ENCODE data around the gene HNRNPF.

The HNRNPF gene

DNA sequence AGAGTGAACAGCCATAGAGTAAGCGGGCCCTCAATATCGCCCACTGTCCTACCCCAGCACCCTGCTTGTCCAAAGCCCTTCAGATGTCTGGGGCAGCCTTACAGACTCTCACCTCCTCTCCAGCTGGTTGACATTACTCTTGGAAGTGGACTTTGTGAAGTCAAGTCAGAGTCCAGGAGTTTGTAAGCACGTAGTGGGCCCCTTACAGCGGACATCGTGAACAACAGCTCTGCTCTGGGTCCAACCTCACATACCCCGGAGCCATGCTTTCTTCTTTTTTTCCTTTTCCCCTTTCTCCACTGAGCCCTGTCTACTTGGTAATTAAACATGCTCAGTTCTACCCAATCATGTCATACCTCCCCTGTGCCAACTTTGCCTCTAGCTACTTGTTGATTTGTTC, 17.5 kb downstream of the HNRNPF start:
- DNase-seq = no peak
- Histone ChIP-seq H3K27me3 (replicated peaks) (no peaks in the 10 kb centered on the region), H3K4me3 (ENCODE audit: low read depth, low read length) (no peak overlapping the region), H3K27ac (no peak overlapping the region), H3K36me3 (replicated peaks) (peaks cover 68% of the 10 kb centered on the region)
- in situ Hi-C loops (cut with HindIII; ENCODE audit: low pct_ligation_motif_present, low sequenced_read_pairs) = no loop called here
- TF ChIP-seq CTCF (IDR thresholded peaks at IDR 0.05; ENCODE audit: low read depth, low read length, missing control alignments) = no peak

DNA sequence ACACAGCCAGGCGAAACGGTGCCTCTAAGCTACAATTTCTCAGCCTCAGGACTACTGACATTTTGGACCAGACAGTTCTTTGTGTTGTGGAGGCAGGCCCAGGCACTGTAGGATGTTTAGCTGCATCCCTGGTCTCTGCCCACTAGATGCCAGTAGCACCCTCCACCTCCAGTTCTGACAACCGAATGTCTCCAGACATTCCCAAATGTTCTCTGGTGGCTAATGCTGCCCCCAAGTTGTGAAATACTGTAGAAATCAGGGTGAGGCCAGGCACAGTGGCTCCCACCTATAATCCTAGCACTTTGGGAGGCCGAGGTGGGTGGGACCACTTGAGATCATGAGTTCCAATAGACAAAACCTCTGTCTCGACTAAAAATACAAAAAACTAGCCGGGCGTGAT, 18.2 kb downstream of the HNRNPF start:
- peak; percentile 76 for TF ChIP-seq CTCF (IDR thresholded peaks at IDR 0.05; ENCODE audit: low read depth, low read length, missing control alignments)
- no peak overlapping the region for H3K4me3 ChIP-seq (ENCODE audit: low read depth, low read length)
- H3K36me3 ChIP-seq (replicated peaks) = peaks cover 73% of the 10 kb centered on the region
- in situ Hi-C loops (cut with HindIII; ENCODE audit: low pct_ligation_motif_present, low sequenced_read_pairs) = no loop called here
- H3K27me3 ChIP-seq (replicated peaks) = no peaks in the 10 kb centered on the region
- H3K27ac ChIP-seq = no peak overlapping the region
- peak; percentile 38 for DNase-seq

DNA sequence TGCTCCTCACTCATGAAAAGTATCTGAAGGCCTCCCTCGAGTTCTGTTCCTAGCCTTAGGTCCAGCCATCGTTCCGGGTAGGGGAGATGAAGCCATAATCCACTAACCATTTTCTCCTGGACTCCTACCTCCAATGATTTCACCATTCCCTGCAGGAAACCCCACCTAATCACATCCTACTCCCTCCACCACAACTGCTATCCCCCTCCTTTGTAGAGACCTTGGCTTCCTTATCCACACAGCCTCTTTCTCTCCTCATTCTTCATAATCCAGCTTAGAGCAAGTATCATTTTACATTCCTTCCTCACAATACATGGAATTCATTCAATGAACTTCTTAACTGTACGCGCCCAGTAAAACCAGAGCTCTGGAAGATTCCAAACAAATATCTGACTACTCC, 18.7 kb downstream of the HNRNPF start:
- TF ChIP-seq CTCF (IDR thresholded peaks at IDR 0.05; ENCODE audit: low read depth, low read length, missing control alignments) = no peak
- Histone ChIP-seq H3K27me3 (replicated peaks) (no peaks in the 10 kb centered on the region), H3K27ac (no peak overlapping the region), H3K4me3 (ENCODE audit: low read depth, low read length) (no peak overlapping the region), H3K36me3 (replicated peaks) (peaks cover 76% of the 10 kb centered on the region)
- DNase-seq = no peak
- in situ Hi-C loops (cut with HindIII; ENCODE audit: low pct_ligation_motif_present, low sequenced_read_pairs) = no loop called here

DNA sequence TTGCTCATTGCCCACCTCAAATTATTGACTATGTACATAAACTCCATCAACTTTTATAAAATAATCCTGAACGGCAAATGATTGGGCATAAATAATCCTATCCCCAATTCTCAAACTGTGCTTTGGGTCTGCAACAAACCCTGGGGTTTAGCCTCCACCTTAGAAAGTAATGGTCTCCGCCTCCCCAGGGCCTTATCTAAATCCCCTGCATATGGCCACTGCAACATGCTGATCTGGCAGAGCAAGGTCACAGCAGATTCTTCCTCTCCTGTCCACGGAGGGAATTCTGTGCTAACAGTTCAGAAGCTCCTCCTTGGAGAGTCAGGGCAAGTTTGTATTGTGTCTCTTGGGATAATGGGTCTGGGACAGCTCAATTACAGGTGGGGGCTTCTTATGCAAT, 19.1 kb downstream of the HNRNPF start:
- peaks cover 76% of the 10 kb centered on the region for H3K36me3 ChIP-seq (replicated peaks)
- no peak overlapping the region for H3K27ac ChIP-seq
- no peak for TF ChIP-seq CTCF (IDR thresholded peaks at IDR 0.05; ENCODE audit: low read depth, low read length, missing control alignments)
- no peaks in the 10 kb centered on the region for H3K27me3 ChIP-seq (replicated peaks)
- in situ Hi-C loops (cut with HindIII; ENCODE audit: low pct_ligation_motif_present, low sequenced_read_pairs) = no loop called here
- no peak for DNase-seq
- no peak overlapping the region for H3K4me3 ChIP-seq (ENCODE audit: low read depth, low read length)

DNA sequence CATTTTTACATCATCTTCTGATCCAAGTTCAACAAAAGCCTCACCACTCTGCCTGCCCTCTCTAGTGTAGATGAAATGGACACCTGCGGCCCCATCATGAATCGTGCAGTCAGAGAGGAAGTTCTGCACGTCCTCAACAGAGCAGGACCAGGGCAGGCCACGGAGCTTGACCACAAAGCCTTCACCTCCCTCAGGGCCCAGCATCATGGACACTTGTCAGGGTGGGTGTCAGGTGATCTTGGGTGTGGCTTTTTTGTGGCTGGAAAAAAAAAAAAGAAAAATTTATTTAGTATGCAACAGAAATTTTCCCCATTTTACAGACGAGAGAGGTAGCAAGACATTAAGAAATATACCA, 21.3 kb downstream of the HNRNPF start:
- Histone ChIP-seq H3K27me3 (replicated peaks) (no peaks in the 10 kb centered on the region), H3K27ac (no peak overlapping the region), H3K4me3 (ENCODE audit: low read depth, low read length) (no peak overlapping the region), H3K36me3 (replicated peaks) (peaks cover 59% of the 10 kb centered on the region)
- TF ChIP-seq CTCF (IDR thresholded peaks at IDR 0.05; ENCODE audit: low read depth, low read length, missing control alignments) = no peak
- in situ Hi-C loops (cut with HindIII; ENCODE audit: low pct_ligation_motif_present, low sequenced_read_pairs) = no loop called here
- DNase-seq = no peak

- no peaks in the 10 kb centered on the region for H3K27me3 ChIP-seq (replicated peaks)
- in situ Hi-C loops (cut with HindIII; ENCODE audit: low pct_ligation_motif_present, low sequenced_read_pairs) = no loop called here
- DNase-seq = no peak
- TF ChIP-seq CTCF (IDR thresholded peaks at IDR 0.05; ENCODE audit: low read depth, low read length, missing control alignments) = no peak
- H3K27ac ChIP-seq = no peak overlapping the region
- no peak overlapping the region for H3K4me3 ChIP-seq (ENCODE audit: low read depth, low read length)
- H3K36me3 ChIP-seq (replicated peaks) = peaks cover 54% of the 10 kb centered on the region
These were observed 21.9 kb downstream of the HNRNPF start for GRCh38 chr10:43386981-43387677.
